Thyroid gland (tissue), 4 donors: ENCODE data around the gene OR10H2. TPM values are rescaled to one million over a fixed set of nuclear protein-coding genes. Genes with fewer than 3 reads are reported as not detected.
A peak's percentile ranks its signal among the peaks of the same experiment; 100 is the strongest.

ENCODE experiments used
- DNase-seq, 2 donors: peaks; one replicate each; pipeline ENCODE4 v3.0.0-alpha.2; 2019
- H3K27ac ChIP-seq, 3 donors: fragments of 200-600 bp; sonication (generic); 1 replicate in 2 of 3; 2 replicates in 1 of 3; pipeline ENCODE4 v1.5.1; 2016 to 2019; ENCODE audit warnings: mild to moderate bottlenecking in 1 of 3, moderate library complexity in 1 of 3
- H3K27me3 ChIP-seq: fragments of 200-600 bp; sonication (generic); one replicate; pipeline ENCODE4 v1.5.1; 2019
- H3K36me3 ChIP-seq, 2 donors: fragments of 200-600 bp; sonication (generic); one replicate each; pipeline ENCODE4 v1.5.1; 2016 to 2019
- H3K4me1 ChIP-seq, 2 donors: fragments of 200-600 bp; sonication (generic); one replicate each; pipeline ENCODE4 v1.5.1; 2017 to 2019
- H3K4me3 ChIP-seq, 3 donors: fragments of 200-600 bp; sonication (generic); replicated peaks in 1 of 3; 1 replicate in 2 of 3; 2 replicates in 1 of 3; pipeline ENCODE4 v1.5.1; 2016; ENCODE audit warnings: mild to moderate bottlenecking in 1 of 3
- H3K9me3 ChIP-seq: fragments of 200-600 bp; sonication (generic); one replicate; pipeline ENCODE4 v1.5.1; 2017
- CTCF ChIP-seq, 6 experiments: fragments of 200-600 bp in 3 of 6; fragments of 450-650 bp in 3 of 6; sonication (generic) in 3 of 6; IDR thresholded peaks; one replicate each; pipeline ENCODE4 v1.5.1; 2016 to 2019; ENCODE audit warnings: antibody characterized with exemption in 6 of 6, mild to moderate bottlenecking in 2 of 6, inconsistent platforms in 1 of 6, moderate library complexity in 1 of 6
- POLR2A ChIP-seq, 2 donors: fragments of 450-650 bp; IDR thresholded peaks; one replicate each; pipeline ENCODE4 v1.6.1; 2017; ENCODE audit warnings: antibody characterized with exemption in 2 of 2, mild to moderate bottlenecking in 2 of 2, moderate library complexity in 1 of 2
- WGBS, 2 donors: methylation state at CpG; one replicate each; pipeline ENCODE4 v1.1.5; 2017; 5-methylcytosine and 5-hydroxymethylcytosine counted together
- intact Hi-C: fragments of 100-400 bp; cut with DNase I; formaldehyde crosslinking; loops from one replicate; pipeline ENCODE4 v1.15.1; 2023
- total RNA-seq, 4 donors: library from RNA; depleted of rRNA; stranded (reverse); fragments of >200 nt; gene quantifications; one replicate each; pipeline ENCODE4 v1.2.3, GENCODE V29; 2016

Gene OR10H2
- total RNA-seq, 4 donors from 2014 or later = not detected

DNA sequence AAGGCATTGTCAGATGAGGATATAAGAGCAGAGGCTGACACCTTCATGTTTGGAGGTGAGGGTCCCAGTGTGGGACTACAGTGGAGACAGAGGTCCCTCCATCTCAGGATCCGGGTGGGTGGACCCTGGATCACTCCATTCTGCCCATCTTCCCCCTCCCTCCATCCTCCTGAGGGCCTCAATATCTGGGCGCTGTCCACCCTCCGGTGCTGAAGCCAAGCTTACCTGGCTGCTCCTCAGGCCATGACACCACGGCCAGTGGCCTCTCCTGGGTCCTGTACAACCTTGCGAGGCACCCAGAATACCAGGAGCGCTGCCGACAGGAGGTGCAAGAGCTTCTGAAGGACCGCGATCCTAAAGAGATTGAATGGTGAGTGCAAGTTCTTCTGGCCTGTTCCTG is 43.0 kb upstream of the OR10H2 start:
- DNase-seq = no peak
- Histone ChIP-seq H3K36me3 (no peaks in the 10 kb centered on the region), H3K27me3 (no peaks in the 10 kb centered on the region), H3K4me3 (no peak overlapping the region), H3K9me3 (no peaks in the 10 kb centered on the region), H3K27ac (no peak overlapping the region), H3K4me1 (no peaks in the 10 kb centered on the region)
- 11 to 35% methylated on average over 4 to 9 of the region's 9 CpGs for WGBS, 2 donors
- intact Hi-C loops = no loop called here
- TF ChIP-seq CTCF (IDR thresholded peaks at IDR 0.05) (no peak), POLR2A (IDR thresholded peaks at IDR 0.05) (no peak)

DNA sequence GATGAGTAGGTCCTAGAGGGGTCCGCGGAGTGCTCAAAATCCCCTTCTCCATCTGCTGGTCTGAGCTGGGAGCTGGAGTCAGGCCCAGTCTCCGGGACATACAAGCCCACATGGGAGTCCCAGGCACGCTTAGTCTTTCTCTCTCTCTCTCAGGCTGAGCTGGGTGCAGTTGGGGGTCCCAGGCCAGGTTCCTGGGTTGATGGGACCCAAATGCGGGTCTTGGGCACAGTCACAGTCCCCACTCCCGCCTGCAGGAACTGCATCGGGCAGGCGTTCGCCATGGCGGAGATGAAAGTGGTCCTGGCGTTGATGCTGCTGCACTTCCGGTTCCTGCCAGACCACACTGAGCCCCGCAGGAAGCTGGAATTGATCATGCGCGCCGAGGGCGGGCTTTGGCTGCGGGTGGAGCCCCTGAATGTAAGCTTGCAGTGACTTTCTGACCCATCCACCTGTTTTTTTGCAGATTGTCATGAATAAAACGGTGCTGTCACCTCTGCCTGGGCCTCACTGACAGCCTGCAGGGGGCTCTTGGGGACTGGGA is 31.1 kb upstream of the OR10H2 start:
- WGBS, 2 donors = 64 to 71% methylated on average over 10 to 18 of the region's 19 CpGs
- Histone ChIP-seq H3K27me3 (no peaks in the 10 kb centered on the region), H3K4me1 (no peaks in the 10 kb centered on the region), H3K9me3 (no peaks in the 10 kb centered on the region), H3K27ac (no peak overlapping the region), H3K36me3 (no peaks in the 10 kb centered on the region), H3K4me3 (no peak overlapping the region)
- DNase-seq = no peak
- TF ChIP-seq CTCF (IDR thresholded peaks at IDR 0.05) (no peak), POLR2A (IDR thresholded peaks at IDR 0.05) (no peak)
- intact Hi-C loops = no loop called here

DNA sequence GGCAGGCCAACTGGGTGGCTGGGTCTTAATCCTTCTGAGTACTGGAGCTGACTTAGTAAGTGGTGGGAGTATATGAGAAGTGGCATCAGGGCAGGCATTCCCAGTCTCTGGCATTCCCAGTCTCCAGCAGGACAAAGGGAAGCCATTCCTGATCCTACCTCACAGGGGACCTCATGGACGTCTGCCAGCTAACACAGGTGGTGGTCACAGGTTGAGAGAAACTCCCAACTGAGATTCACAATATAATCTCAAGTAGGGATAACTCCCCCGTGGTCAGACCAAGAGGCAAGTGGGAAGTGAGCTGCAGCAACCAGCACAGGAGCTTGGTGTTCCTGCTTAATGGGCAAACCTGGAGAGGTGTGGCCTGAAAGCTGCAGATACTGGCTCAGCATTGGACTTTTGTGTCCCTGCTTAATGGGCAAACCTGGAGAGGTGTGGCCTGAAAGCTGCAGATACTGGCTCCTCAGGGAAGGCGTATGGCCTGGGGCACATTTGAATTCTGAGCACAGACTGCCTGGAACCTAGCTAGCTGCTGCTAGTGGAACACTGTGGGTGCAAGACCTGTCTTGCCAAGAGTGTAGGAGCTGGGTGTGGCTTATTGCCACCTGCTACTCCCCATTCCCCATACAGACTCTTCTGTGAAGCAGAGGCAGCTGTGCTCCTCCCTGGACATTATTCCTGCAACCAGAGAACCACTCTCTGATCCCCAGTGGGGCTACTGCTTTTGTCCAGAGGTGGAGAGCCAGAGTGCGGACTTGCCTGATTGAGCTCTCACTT is 25.9 kb upstream of the OR10H2 start:
- Histone ChIP-seq H3K27me3 (no peaks in the 10 kb centered on the region), H3K4me3 (no peak overlapping the region), H3K36me3 (no peaks in the 10 kb centered on the region), H3K4me1 (no peaks in the 10 kb centered on the region), H3K27ac (no peak overlapping the region), H3K9me3 (no peaks in the 10 kb centered on the region)
- intact Hi-C loops = no loop called here
- DNase-seq = no peak
- 72 to 80% methylated on average over 4 of the region's 4 CpGs for WGBS, 2 donors
- no peak for TF ChIP-seq POLR2A (IDR thresholded peaks at IDR 0.05)
- TF ChIP-seq CTCF (IDR thresholded peaks at IDR 0.05) = no peak

- Histone ChIP-seq H3K27ac (no peak overlapping the region), H3K27me3 (no peaks in the 10 kb centered on the region), H3K4me3 (no peak overlapping the region), H3K36me3 (no peaks in the 10 kb centered on the region), H3K9me3 (no peaks in the 10 kb centered on the region), H3K4me1 (no peaks in the 10 kb centered on the region)
- TF ChIP-seq CTCF (IDR thresholded peaks at IDR 0.05) (no peak), POLR2A (IDR thresholded peaks at IDR 0.05) (no peak)
- intact Hi-C loops = no loop called here
- 0 to 11% methylated on average over 2 to 7 of the region's 7 CpGs for WGBS, 2 donors
- peak; percentile 42 to 47 for DNase-seq
Measured at GRCh38 chr19:15702534-15702930, 25.3 kb upstream of the OR10H2 start.

DNA sequence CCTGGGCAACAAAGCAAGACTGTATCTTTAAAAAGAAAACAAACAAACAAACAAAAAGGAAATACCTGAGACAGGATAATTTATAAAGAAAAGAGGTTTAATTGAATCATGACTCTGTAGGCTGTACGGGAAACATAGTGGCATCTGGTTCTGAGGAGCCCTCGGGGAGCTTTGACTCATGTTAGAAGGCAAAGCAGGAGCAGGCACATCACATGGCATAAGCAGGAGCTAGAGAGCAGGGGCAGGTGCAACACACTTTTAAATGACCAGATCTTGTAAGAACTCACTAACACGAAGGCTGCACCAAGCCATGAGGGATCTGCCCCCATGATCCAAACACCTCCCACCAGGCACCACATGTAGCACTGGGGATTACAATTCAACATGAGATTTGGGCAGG is 13.2 kb upstream of the OR10H2 start:
- no peak overlapping the region for H3K27ac ChIP-seq
- H3K4me1 ChIP-seq = no peaks in the 10 kb centered on the region
- H3K9me3 ChIP-seq = no peaks in the 10 kb centered on the region
- 52 to 56% methylated on average over 3 of the region's 3 CpGs for WGBS, 2 donors
- H3K27me3 ChIP-seq = no peaks in the 10 kb centered on the region
- H3K36me3 ChIP-seq = no peaks in the 10 kb centered on the region
- intact Hi-C loops = no loop called here
- TF ChIP-seq CTCF (IDR thresholded peaks at IDR 0.05) (no peak), POLR2A (IDR thresholded peaks at IDR 0.05) (no peak)
- DNase-seq = no peak
- H3K4me3 ChIP-seq = no peak overlapping the region
